Neuronal stem cell (in vitro differentiated cells): ENCODE results near the gene CDC42EP3.

ENCODE experiments used
- DNase-seq: peaks from one replicate; pipeline ENCODE4 v3.0.0-alpha.2; 2013; ENCODE audit warnings: low spot score
- H2AFZ ChIP-seq: one replicate; pipeline ENCODE4 v1.6.1; 2013; ENCODE audit warnings: mild to moderate bottlenecking, low read length, inconsistent platforms
- H2AK5ac ChIP-seq: 2 replicates; pipeline ENCODE4 v1.6.1; 2013; ENCODE audit warnings: low read depth, mild to moderate bottlenecking, inconsistent platforms, low read length, moderate library complexity, mixed read lengths
- H2BK120ac ChIP-seq: 2 replicates; pipeline ENCODE4 v1.6.1; 2013; ENCODE audit warnings: low read depth, mild to moderate bottlenecking, inconsistent platforms, low read length, moderate library complexity, mixed read lengths
- H2BK12ac ChIP-seq: one replicate; pipeline ENCODE4 v1.6.1; 2013; ENCODE audit warnings: low read length, inconsistent platforms
- H2BK15ac ChIP-seq: 2 replicates; pipeline ENCODE4 v1.6.1; 2013; ENCODE audit warnings: mild to moderate bottlenecking, low read length, inconsistent platforms, mixed read lengths
- H2BK5ac ChIP-seq: one replicate; pipeline ENCODE4 v1.6.1; 2013; ENCODE audit warnings: inconsistent platforms, mild to moderate bottlenecking, low read length, moderate library complexity
- H3K14ac ChIP-seq: one replicate; pipeline ENCODE4 v1.6.1; 2013; ENCODE audit warnings: low read length, inconsistent platforms
- H3K18ac ChIP-seq: 2 replicates; pipeline ENCODE4 v1.6.1; 2013; ENCODE audit warnings: low read length, inconsistent platforms
- H3K23ac ChIP-seq: 2 replicates; pipeline ENCODE4 v1.6.1; 2013; ENCODE audit warnings: low read depth, mild to moderate bottlenecking, mixed read lengths, low read length, inconsistent platforms; ENCODE audit not compliant: poor library complexity
- H3K27ac ChIP-seq: replicated peaks from 3 replicates; pipeline ENCODE4 v1.5.1; 2013; ENCODE audit warnings: low read length, inconsistent platforms
- H3K27me3 ChIP-seq, 3 experiments: 2 replicates each; pipeline ENCODE4 v1.6.1; 2013; ENCODE audit warnings: low read length in 3 of 3, mild to moderate bottlenecking in 2 of 3, inconsistent platforms in 1 of 3, low read depth in 1 of 3, mixed read lengths in 1 of 3, moderate library complexity in 1 of 3; ENCODE audit not compliant: control insufficient read depth in 3 of 3, insufficient read depth in 3 of 3
- H3K36me3 ChIP-seq, 2 donors: replicated peaks in 1 of 2; 2 replicates each; pipeline ENCODE4 v1.6.1; 2013; ENCODE audit warnings: low read length in 2 of 2; ENCODE audit not compliant: control insufficient read depth in 2 of 2, insufficient read depth in 2 of 2
- H3K4ac ChIP-seq: 2 replicates; pipeline ENCODE4 v1.6.1; 2013; ENCODE audit warnings: inconsistent platforms, mild to moderate bottlenecking, low read length, moderate library complexity
- H3K4me1 ChIP-seq, 2 donors: 1 replicate in 1 of 2; 2 replicates in 1 of 2; pipeline ENCODE4 v1.6.1; 2013; ENCODE audit warnings: low read length in 2 of 2, low read depth in 1 of 2; ENCODE audit not compliant: control insufficient read depth in 2 of 2, insufficient read depth in 1 of 2
- H3K4me2 ChIP-seq: one replicate; pipeline ENCODE4 v1.6.1; 2013; ENCODE audit warnings: mild to moderate bottlenecking, low read length, inconsistent platforms; ENCODE audit not compliant: insufficient read depth, poor library complexity, severe bottlenecking
- H3K4me3 ChIP-seq, 2 donors: 2 replicates each; pipeline ENCODE4 v1.5.1; 2013; ENCODE audit warnings: low read length in 2 of 2, mild to moderate bottlenecking in 2 of 2, inconsistent platforms in 1 of 2, moderate library complexity in 1 of 2
- H3K79me1 ChIP-seq: one replicate; pipeline ENCODE4 v1.6.1; 2013; ENCODE audit warnings: low read depth, mild to moderate bottlenecking, inconsistent platforms, low read length, moderate library complexity
- H3K9ac ChIP-seq: one replicate; pipeline ENCODE4 v1.6.1; 2013; ENCODE audit warnings: mild to moderate bottlenecking, low read depth, low read length, inconsistent platforms; ENCODE audit not compliant: poor library complexity
- H3K9me3 ChIP-seq, 2 donors: replicated peaks in 1 of 2; 2 replicates each; pipeline versions ENCODE3 to v1.6.1; 2013; ENCODE audit warnings: low read length in 2 of 2, mild to moderate bottlenecking in 2 of 2, inconsistent platforms in 1 of 2, low read depth in 1 of 2, mixed read lengths in 1 of 2, moderate library complexity in 1 of 2; ENCODE audit not compliant: control insufficient read depth in 2 of 2, insufficient read depth in 1 of 2
- H4K8ac ChIP-seq: one replicate; pipeline ENCODE4 v1.6.1; 2013; ENCODE audit warnings: low read depth, mild to moderate bottlenecking, inconsistent platforms, low read length, moderate library complexity
- H4K91ac ChIP-seq: one replicate; pipeline ENCODE4 v1.6.1; 2013; ENCODE audit warnings: low read length, low read depth, mild to moderate bottlenecking, inconsistent platforms; ENCODE audit not compliant: poor library complexity
- WGBS, 2 donors: extraction: QIAGEN DNeasy Blood & Tissue Kit; methylation state at CpG; one replicate each; pipeline ENCODE4 v1.1.7; 2013; ENCODE audit warnings: missing lambda C conversion rate in 2 of 2, mixed read lengths in 1 of 2; ENCODE audit not compliant: insufficient read length in 2 of 2, insufficient replicate concordance in 1 of 2; ENCODE audit errors: extremely low coverage in 2 of 2; 5-methylcytosine and 5-hydroxymethylcytosine counted together

CDC42EP3 gene

GRCh38 chr2:37708146-37708545 is 36.7 kb upstream of the CDC42EP3 start:
- H2BK12ac ChIP-seq = no peak overlapping the region
- no peak overlapping the region for H2BK120ac ChIP-seq
- peaks cover 6 to 8% of the 10 kb centered on the region in 2 donors for H3K4me1 ChIP-seq
- no peak overlapping the region for H2AFZ ChIP-seq
- no peaks in the 10 kb centered on the region for H3K9me3 ChIP-seq
- H3K36me3 ChIP-seq = no peaks in the 10 kb centered on the region
- H2AK5ac ChIP-seq = no peak overlapping the region
- H4K8ac ChIP-seq = no peak overlapping the region
- H2BK5ac ChIP-seq = no peak overlapping the region
- no peak overlapping the region for H3K9ac ChIP-seq
- no peak overlapping the region for H3K14ac ChIP-seq
- no peak overlapping the region for H3K23ac ChIP-seq
- no peaks in the 10 kb centered on the region for H3K27me3 ChIP-seq
- H3K4ac ChIP-seq = no peak overlapping the region
- DNase-seq = no peak
- no peak overlapping the region for H3K4me3 ChIP-seq
- H2BK15ac ChIP-seq = no peak overlapping the region
- no peak overlapping the region for H3K18ac ChIP-seq
- no peak overlapping the region for H3K27ac ChIP-seq
- H4K91ac ChIP-seq = no peak overlapping the region
- H3K4me2 ChIP-seq = no peak overlapping the region
- H3K79me1 ChIP-seq = no peaks in the 10 kb centered on the region
- no CpG with 5 or more reads among the region's 2 CpGs for WGBS, 2 donors

DNA sequence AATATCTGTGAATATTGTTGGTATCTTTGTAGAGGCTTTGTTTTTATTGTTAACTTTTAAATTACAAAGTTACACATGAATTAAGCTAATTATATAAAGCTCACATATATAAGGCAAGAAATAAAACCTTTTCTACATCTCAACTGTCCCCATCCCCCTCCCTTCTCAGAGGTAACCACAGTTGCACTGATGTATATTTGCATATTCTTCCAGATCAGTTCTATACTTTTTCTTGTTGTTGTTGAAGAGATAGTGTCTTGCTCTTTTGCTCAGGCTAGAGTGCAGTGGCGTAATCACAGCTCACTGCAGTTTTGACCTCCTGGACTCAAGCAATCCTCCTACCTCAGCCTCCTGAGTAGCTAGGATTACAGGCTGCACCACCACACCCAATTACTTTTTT is 36.0 kb upstream of the CDC42EP3 start:
- Histone ChIP-seq H3K18ac (no peak overlapping the region), H3K23ac (no peak overlapping the region), H3K4me1 (peaks cover 6 to 8% of the 10 kb centered on the region in 2 donors), H3K4ac (no peak overlapping the region), H3K14ac (no peak overlapping the region), H3K4me3 (no peak overlapping the region), H2BK15ac (no peak overlapping the region), H2BK120ac (no peak overlapping the region), H2AK5ac (no peak overlapping the region), H3K36me3 (no peaks in the 10 kb centered on the region), H2AFZ (no peak overlapping the region), H4K8ac (no peak overlapping the region), H3K9ac (no peak overlapping the region), H2BK12ac (no peak overlapping the region), H3K9me3 (no peaks in the 10 kb centered on the region), H3K79me1 (no peaks in the 10 kb centered on the region), H2BK5ac (no peak overlapping the region), H3K4me2 (no peak overlapping the region), H3K27me3 (no peaks in the 10 kb centered on the region), H3K27ac (no peak overlapping the region), H4K91ac (no peak overlapping the region)
- no peak for DNase-seq
- no CpG with 5 or more reads among the region's 1 CpG for WGBS, 2 donors

- no peaks in the 10 kb centered on the region for H3K27me3 ChIP-seq
Observed at GRCh38 chr2:37706334-37707183, 35.1 kb upstream of the CDC42EP3 start.

GRCh38 chr2:37705191-37705590 is 33.7 kb upstream of the CDC42EP3 start:
- Histone ChIP-seq H3K27me3 (no peaks in the 10 kb centered on the region), H3K4me1 (peaks cover 2 to 3% of the 10 kb centered on the region in 2 donors), H3K18ac (no peak overlapping the region), H4K8ac (no peak overlapping the region), H3K4ac (no peak overlapping the region), H3K23ac (no peak overlapping the region), H2AFZ (no peak overlapping the region), H3K27ac (no peak overlapping the region), H2BK12ac (no peak overlapping the region), H2BK5ac (no peak overlapping the region), H2BK120ac (no peak overlapping the region), H3K36me3 (no peaks in the 10 kb centered on the region), H3K9me3 (peaks cover 0 to 3% of the 10 kb centered on the region in 2 donors), H2AK5ac (no peak overlapping the region), H3K4me3 (no peak overlapping the region), H4K91ac (no peak overlapping the region), H3K79me1 (no peaks in the 10 kb centered on the region), H3K14ac (no peak overlapping the region), H2BK15ac (no peak overlapping the region), H3K4me2 (no peak overlapping the region), H3K9ac (no peak overlapping the region)
- no CpG with 5 or more reads among the region's 2 CpGs for WGBS, 2 donors
- no peak for DNase-seq

More at GRCh38 chr2:37706334-37707183, 35.1 kb upstream of the CDC42EP3 start:
- H3K4ac ChIP-seq = no peak overlapping the region
- H3K27ac ChIP-seq = no peak overlapping the region
- no peaks in the 10 kb centered on the region for H3K36me3 ChIP-seq
- no peak for DNase-seq
- H2BK15ac ChIP-seq = no peak overlapping the region
- H3K4me2 ChIP-seq = no peak overlapping the region
- no CpG with 5 or more reads among the region's 4 CpGs for WGBS, 2 donors
- H3K9me3 ChIP-seq = no peaks in the 10 kb centered on the region
- H4K8ac ChIP-seq = no peak overlapping the region
- H3K18ac ChIP-seq = peak overlapping the region; percentile 88
- no peak overlapping the region for H2BK5ac ChIP-seq
- no peak overlapping the region for H3K23ac ChIP-seq
- no peak overlapping the region for H2BK12ac ChIP-seq
- H4K91ac ChIP-seq = no peak overlapping the region
- no peak overlapping the region for H3K14ac ChIP-seq
- H2AK5ac ChIP-seq = no peak overlapping the region
- H3K79me1 ChIP-seq = no peaks in the 10 kb centered on the region
- peaks cover 6 to 8% of the 10 kb centered on the region in 2 donors for H3K4me1 ChIP-seq
- H3K4me3 ChIP-seq = no peak overlapping the region
- no peak overlapping the region for H3K9ac ChIP-seq
- H2BK120ac ChIP-seq = no peak overlapping the region
- H2AFZ ChIP-seq = peak overlapping the region; percentile 85
